Colonic mucosa (tissue), 4 donors: ENCODE results near the gene APBB3. TPM values are rescaled to one million over a fixed set of nuclear protein-coding genes. Genes with fewer than 3 reads are reported as not detected.
"Not testable (repeated sequence)": the region's sequence is repeated elsewhere in the genome, so short reads cannot be mapped to it uniquely, and the experiment has no call there.

Source experiments
- DNase-seq: peaks from one replicate; pipeline ENCODE4 v3.0.0-alpha.2; 2020
- H3K27ac ChIP-seq: fragments of 200-600 bp; one replicate; pipeline ENCODE4 v1.8.0; 2021
- H3K27me3 ChIP-seq: fragments of 200-600 bp; one replicate; pipeline ENCODE4 v1.8.0; 2021
- H3K36me3 ChIP-seq: fragments of 200-600 bp; one replicate; pipeline ENCODE4 v1.8.0; 2021
- H3K4me1 ChIP-seq: fragments of 200-600 bp; one replicate; pipeline ENCODE4 v1.8.0; 2021; ENCODE audit warnings: mild to moderate bottlenecking
- H3K4me3 ChIP-seq: fragments of 200-600 bp; one replicate; pipeline ENCODE4 v1.8.0; 2021
- H3K9ac ChIP-seq, 2 donors: one replicate each; pipeline ENCODE4 v1.7.0; 2013; ENCODE audit warnings: control low read depth in 2 of 2, low read depth in 2 of 2, low read length in 2 of 2
- H3K9me3 ChIP-seq: fragments of 200-600 bp; one replicate; pipeline ENCODE4 v1.8.0; 2021
- intact Hi-C: fragments of 100-400 bp; cut with DNase I; formaldehyde crosslinking; loops from one replicate; pipeline ENCODE4 v1.14.1; 2022
- total RNA-seq, 2 donors: library from RNA; stranded (reverse); fragmentation: NEBNext Ultra II Directional in 1 of 2; extraction: Animal tissue kit (Norgen Biotek cat#: 25700) in 1 of 2; gene quantifications; one replicate each; pipeline ENCODE4 v1.2.1, GENCODE V29; 2021
- TF ChIP-seq, protein P1 (sequence below): fragments of 200-600 bp; IDR thresholded peaks from one replicate; pipeline ENCODE4 v1.8.0; 2022; ENCODE audit warnings: antibody characterized with exemption, mild to moderate bottlenecking
- donor health status: healthy.
- donor health status: DM: no; HTN: no; CAD: no.
- donor health status: DM: no; HTN: no; CAD: no.

The APBB3 gene
- total RNA-seq, 2 donors from 2014 or later, result 11.0 to 17.0 TPM

- no peak overlapping the region for H3K27ac ChIP-seq
- H3K9me3 ChIP-seq, result no peaks in the 10 kb centered on the region
- H3K4me1 ChIP-seq, result no peaks in the 10 kb centered on the region
- intact Hi-C loops, result no loop called here
- TF ChIP-seq, protein P1, sequence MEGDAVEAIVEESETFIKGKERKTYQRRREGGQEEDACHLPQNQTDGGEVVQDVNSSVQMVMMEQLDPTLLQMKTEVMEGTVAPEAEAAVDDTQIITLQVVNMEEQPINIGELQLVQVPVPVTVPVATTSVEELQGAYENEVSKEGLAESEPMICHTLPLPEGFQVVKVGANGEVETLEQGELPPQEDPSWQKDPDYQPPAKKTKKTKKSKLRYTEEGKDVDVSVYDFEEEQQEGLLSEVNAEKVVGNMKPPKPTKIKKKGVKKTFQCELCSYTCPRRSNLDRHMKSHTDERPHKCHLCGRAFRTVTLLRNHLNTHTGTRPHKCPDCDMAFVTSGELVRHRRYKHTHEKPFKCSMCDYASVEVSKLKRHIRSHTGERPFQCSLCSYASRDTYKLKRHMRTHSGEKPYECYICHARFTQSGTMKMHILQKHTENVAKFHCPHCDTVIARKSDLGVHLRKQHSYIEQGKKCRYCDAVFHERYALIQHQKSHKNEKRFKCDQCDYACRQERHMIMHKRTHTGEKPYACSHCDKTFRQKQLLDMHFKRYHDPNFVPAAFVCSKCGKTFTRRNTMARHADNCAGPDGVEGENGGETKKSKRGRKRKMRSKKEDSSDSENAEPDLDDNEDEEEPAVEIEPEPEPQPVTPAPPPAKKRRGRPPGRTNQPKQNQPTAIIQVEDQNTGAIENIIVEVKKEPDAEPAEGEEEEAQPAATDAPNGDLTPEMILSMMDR, result no peak
- no peak for DNase-seq
- H3K4me3 ChIP-seq, result no peak overlapping the region
- H3K36me3 ChIP-seq, result no peaks in the 10 kb centered on the region
- H3K27me3 ChIP-seq, result no peaks in the 10 kb centered on the region
- no peak overlapping the region for H3K9ac ChIP-seq
These were observed 24.1 kb upstream of the APBB3 start for GRCh38 chr5:140588311-140589070.

GRCh38 chr5:140587495-140587894 is 23.1 kb upstream of the APBB3 start:
- no peak overlapping the region for H3K4me3 ChIP-seq
- TF ChIP-seq, protein P1, result no peak
- H3K9ac ChIP-seq, result no peak overlapping the region
- H3K27me3 ChIP-seq, result no peaks in the 10 kb centered on the region
- no peaks in the 10 kb centered on the region for H3K9me3 ChIP-seq
- no peaks in the 10 kb centered on the region for H3K36me3 ChIP-seq
- no peaks in the 10 kb centered on the region for H3K4me1 ChIP-seq
- intact Hi-C loops, result no loop called here
- no peak for DNase-seq
- H3K27ac ChIP-seq, result no peak overlapping the region

GRCh38 chr5:140579188-140579747 is 14.9 kb upstream of the APBB3 start:
- H3K9me3 ChIP-seq, intact Hi-C loops, H3K9ac ChIP-seq, DNase-seq, H3K4me1 ChIP-seq, H3K4me3 ChIP-seq, H3K36me3 ChIP-seq, H3K27me3 ChIP-seq, H3K27ac ChIP-seq: not testable (repeated sequence)

- no peak for DNase-seq
- no peaks in the 10 kb centered on the region for H3K36me3 ChIP-seq
- intact Hi-C loops, result no loop called here
- H3K27me3 ChIP-seq, result no peaks in the 10 kb centered on the region
- H3K9me3 ChIP-seq, result no peaks in the 10 kb centered on the region
- no peak overlapping the region for H3K9ac ChIP-seq
- TF ChIP-seq, protein P1, result no peak
- no peak overlapping the region for H3K4me3 ChIP-seq
- no peak overlapping the region for H3K27ac ChIP-seq
- no peaks in the 10 kb centered on the region for H3K4me1 ChIP-seq
These were observed 12.4 kb upstream of the APBB3 start for GRCh38 chr5:140576776-140577201.

DNA sequence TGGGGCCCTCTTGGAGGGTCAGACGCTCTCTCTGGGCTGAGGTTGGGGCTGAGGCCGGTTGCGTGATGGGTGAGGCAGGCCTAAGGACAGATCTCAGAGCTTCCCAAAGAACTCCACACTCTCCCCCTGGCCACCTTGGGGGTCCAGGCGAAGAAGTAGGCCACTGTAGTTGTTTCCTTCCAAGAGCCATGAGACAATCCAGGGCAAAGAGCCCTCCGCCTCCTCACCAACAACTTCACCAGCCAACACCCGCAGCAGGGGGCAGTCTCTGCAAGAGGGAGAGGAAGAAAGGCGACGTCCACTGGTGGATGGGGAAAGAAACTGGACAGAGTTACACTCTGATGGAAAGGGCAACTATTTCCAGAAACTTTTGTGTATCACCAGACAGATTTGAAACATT is 10.9 kb upstream of the APBB3 start:
- no peak overlapping the region for H3K27ac ChIP-seq
- no peak overlapping the region for H3K9ac ChIP-seq
- peak; percentile 73 for DNase-seq
- no peaks in the 10 kb centered on the region for H3K36me3 ChIP-seq
- no peaks in the 10 kb centered on the region for H3K9me3 ChIP-seq
- no peaks in the 10 kb centered on the region for H3K27me3 ChIP-seq
- H3K4me1 ChIP-seq, result no peaks in the 10 kb centered on the region
- TF ChIP-seq, protein P1, result peak; percentile 33
- H3K4me3 ChIP-seq, result no peak overlapping the region
- intact Hi-C loops, result no loop called here

GRCh38 chr5:140574165-140574564 is 9.8 kb upstream of the APBB3 start:
- Histone ChIP-seq H3K4me3 (no peak overlapping the region), H3K9ac (no peak overlapping the region), H3K36me3 (no peaks in the 10 kb centered on the region), H3K27ac (no peak overlapping the region), H3K27me3 (no peaks in the 10 kb centered on the region), H3K4me1 (no peaks in the 10 kb centered on the region), H3K9me3 (no peaks in the 10 kb centered on the region)
- no peak for DNase-seq
- TF ChIP-seq, protein P1, result no peak
- intact Hi-C loops, result no loop called here
